Type B pancreatic cell (in vitro differentiated cells): ENCODE results near the gene HYAL3. TPM values are rescaled to one million over a fixed set of nuclear protein-coding genes. Genes with fewer than 3 reads are reported as not detected.
A peak's percentile ranks its signal among the peaks of the same experiment; 100 is the strongest.

ENCODE experiments used
- DNase-seq: peaks from one replicate; pipeline ENCODE4 v3.0.0; 2021; ENCODE audit warnings: mixed read lengths; ENCODE audit not compliant: unreplicated experiment; ENCODE audit errors: extremely low spot score
- H3K27ac Mint-ChIP-seq: 2 replicates; pipeline ENCODE4 v1.8.0; 2021; ENCODE audit warnings: mild to moderate bottlenecking, mixed read lengths
- H3K27me3 Mint-ChIP-seq: 2 replicates; pipeline ENCODE4 v1.8.0; 2021; ENCODE audit warnings: mixed read lengths
- H3K36me3 Mint-ChIP-seq: 2 replicates; pipeline ENCODE4 v1.8.0; 2021; ENCODE audit warnings: mixed read lengths
- H3K4me1 Mint-ChIP-seq: one replicate; pipeline ENCODE4 v1.8.0; 2021; ENCODE audit warnings: mixed read lengths; ENCODE audit not compliant: unreplicated experiment
- H3K4me3 Mint-ChIP-seq: 2 replicates; pipeline ENCODE4 v1.8.0; 2021; ENCODE audit warnings: mild to moderate bottlenecking, mixed read lengths
- H3K9me3 Mint-ChIP-seq: 2 replicates; pipeline ENCODE4 v1.8.0; 2021; ENCODE audit warnings: mixed read lengths
- total RNA-seq: library from RNA; stranded (reverse); gene quantifications from 2 replicates; pipeline ENCODE4 v1.2.1, GENCODE V29; 2021; ENCODE audit warnings: low replicate concordance
- TF ChIP-seq, protein P1 (sequence below): fragments of 200-600 bp; sonication (generic); conservative IDR thresholded peaks from 2 replicates; pipeline ENCODE4 v1.5.0; 2021; ENCODE audit warnings: antibody characterized with exemption, mild to moderate bottlenecking

HYAL3 gene
- total RNA-seq, 1 donor from 2014 or later = 2.9 TPM

DNA sequence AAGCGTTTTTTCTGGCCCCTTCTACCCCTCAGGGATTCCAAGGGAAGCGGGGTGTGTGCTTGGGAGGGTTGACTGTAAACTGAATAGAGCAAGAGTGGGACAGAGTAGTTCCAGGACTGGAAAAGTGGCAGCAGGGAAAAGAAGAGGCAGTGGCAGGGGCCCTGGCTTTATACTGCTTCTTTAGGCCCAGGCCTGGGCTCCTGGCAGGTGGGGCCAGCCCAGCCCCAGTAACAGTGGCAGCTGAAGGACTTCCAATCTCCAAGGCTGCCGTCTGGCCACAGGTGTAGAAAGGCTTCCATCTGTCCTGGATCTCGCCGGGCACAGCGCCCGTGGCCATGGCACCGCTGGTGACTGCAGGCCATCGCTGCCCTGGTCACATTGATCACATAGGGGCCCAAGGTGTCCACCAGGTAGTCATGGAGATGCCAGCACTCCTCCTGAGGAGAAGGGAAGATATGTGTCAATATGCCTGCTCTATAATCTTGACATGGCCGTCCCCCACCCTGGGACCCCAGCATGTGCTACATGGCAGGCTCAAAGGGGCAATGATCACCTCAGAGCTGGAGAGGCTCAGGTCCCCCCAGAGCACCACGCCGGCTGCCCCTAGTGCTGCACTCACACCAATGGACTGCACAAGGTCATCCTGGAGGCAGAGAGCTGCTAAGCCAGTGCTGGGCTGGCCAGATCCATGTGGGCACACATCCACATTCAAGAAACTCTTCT is 6.0 kb downstream of the HYAL3 start:
- peaks cover 13% of the 10 kb centered on the region for H3K4me1 Mint-ChIP-seq
- TF ChIP-seq, protein P1, sequence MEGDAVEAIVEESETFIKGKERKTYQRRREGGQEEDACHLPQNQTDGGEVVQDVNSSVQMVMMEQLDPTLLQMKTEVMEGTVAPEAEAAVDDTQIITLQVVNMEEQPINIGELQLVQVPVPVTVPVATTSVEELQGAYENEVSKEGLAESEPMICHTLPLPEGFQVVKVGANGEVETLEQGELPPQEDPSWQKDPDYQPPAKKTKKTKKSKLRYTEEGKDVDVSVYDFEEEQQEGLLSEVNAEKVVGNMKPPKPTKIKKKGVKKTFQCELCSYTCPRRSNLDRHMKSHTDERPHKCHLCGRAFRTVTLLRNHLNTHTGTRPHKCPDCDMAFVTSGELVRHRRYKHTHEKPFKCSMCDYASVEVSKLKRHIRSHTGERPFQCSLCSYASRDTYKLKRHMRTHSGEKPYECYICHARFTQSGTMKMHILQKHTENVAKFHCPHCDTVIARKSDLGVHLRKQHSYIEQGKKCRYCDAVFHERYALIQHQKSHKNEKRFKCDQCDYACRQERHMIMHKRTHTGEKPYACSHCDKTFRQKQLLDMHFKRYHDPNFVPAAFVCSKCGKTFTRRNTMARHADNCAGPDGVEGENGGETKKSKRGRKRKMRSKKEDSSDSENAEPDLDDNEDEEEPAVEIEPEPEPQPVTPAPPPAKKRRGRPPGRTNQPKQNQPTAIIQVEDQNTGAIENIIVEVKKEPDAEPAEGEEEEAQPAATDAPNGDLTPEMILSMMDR = no peak
- no peaks in the 10 kb centered on the region for H3K36me3 Mint-ChIP-seq
- peak overlapping the region; percentile 99 for H3K27ac Mint-ChIP-seq
- no peaks in the 10 kb centered on the region for H3K27me3 Mint-ChIP-seq
- DNase-seq = no peak
- peak overlapping the region; percentile 91 for H3K4me3 Mint-ChIP-seq
- H3K9me3 Mint-ChIP-seq = no peaks in the 10 kb centered on the region

DNA sequence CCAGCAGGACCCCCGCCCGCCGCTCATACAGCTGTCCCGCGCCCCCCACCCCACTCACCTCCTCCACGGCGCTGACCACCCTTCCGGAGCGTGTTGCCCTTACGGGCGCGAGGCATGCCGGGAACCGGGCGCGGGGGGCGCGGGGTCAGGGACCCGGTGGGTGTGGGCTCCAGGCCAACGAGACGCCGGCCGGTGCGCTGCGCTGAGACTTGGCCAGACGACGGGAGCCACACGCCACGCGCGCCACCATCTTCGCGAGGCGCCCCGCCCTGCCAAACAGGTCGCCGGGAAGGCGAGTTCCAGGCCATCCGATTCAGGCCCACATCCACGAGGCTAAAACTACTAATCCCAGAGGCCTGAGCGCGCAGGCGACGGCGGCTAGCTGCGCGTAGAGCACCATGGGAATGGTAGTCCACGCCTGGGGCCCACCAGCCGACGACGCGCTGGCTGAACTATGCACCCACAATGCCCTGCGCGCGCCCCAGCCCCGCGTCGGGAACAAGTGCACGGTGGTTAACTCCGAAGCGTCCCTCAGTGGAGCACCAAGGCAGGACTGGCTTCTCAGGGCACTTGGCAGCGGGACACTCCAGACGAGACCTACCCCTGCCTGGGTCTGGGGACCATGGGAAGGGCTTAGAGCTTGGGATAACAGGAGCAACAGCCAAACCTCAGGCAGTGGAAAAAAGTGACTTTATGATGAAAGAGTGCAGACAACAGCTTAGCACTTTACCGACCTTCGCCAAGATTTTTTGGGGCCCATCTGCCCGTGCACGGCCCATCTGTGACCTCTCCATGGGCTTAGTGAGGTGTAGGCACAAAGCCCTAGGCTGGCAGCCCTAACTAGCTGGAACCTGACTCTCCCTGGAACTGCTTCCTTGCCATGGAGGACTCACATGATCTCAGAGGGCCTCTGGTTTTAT is 6.8 kb downstream of the HYAL3 start, which contains the start of gene IFRD2:
Gene IFRD2 (minus strand): TSS at position 271 of the 920 bp plus-strand sequence. CDS start 155 bp downstream, at position 116.
- Mint-ChIP-seq H3K27ac (peak within 1 kb of the TSS; percentile 99), H3K4me3 (peak within 1 kb of the TSS; percentile 91), H3K9me3 (no peaks in the 10 kb centered on the region), H3K4me1 (peaks cover 13% of the 10 kb centered on the region), H3K27me3 (no peaks in the 10 kb centered on the region), H3K36me3 (no peaks in the 10 kb centered on the region)
- peak; percentile 95 for DNase-seq
- TF ChIP-seq, protein P1 = no peak

DNA sequence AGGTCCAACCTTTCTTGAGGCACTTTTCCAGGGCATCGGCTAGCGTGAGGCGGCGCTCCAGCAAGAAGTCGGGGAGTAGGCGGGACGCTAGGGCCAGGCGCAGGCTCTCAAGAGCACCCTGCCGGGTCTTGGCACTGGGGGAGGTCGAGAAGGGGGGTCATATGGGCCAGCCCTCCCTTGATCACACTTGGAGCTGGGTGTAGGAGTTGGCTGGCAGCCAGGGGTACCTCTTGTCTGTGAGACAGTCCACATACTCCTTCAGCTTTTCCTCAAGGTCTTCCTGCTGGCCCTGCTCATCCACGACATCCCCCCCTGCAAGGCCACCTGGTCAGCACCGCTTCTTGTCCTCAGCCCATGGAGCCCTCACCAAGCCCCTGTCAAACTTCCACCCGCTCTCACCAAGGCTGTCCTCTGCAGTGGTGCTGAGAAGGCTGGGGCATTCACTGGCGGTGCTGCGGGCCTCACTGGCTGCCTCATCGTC is 9.0 kb downstream of the HYAL3 start:
- no peaks in the 10 kb centered on the region for H3K36me3 Mint-ChIP-seq
- H3K9me3 Mint-ChIP-seq = no peaks in the 10 kb centered on the region

DNA sequence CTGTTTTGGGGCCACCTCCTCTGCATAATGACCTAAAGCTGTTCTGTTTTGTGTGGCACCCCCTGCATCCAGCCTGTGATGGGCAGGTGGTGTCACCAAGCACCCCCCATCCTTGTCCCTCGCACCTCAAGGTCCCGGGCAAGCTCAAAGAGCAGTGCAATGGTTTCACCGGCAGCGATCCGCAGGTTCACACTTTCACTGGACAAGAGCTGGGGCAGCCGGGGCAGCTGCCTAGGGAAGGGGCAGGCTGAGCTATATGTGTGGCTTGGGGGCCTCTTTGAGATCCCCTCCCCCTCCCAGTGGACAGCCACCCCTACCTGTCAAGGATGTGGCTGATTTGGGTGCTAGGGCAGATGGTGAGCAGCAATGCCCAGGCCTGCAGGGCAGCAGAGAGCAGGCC is 10.1 kb downstream of the HYAL3 start:
- TF ChIP-seq, protein P1 = no peak
- Mint-ChIP-seq H3K36me3 (no peaks in the 10 kb centered on the region), H3K27me3 (no peaks in the 10 kb centered on the region), H3K27ac (no peak overlapping the region), H3K4me1 (peaks cover 13% of the 10 kb centered on the region), H3K9me3 (no peaks in the 10 kb centered on the region), H3K4me3 (no peak overlapping the region)
- DNase-seq = no peak

More for the DNA sequence above, 9.0 kb downstream of the HYAL3 start:
- H3K27me3 Mint-ChIP-seq = no peaks in the 10 kb centered on the region
- TF ChIP-seq, protein P1 = no peak
- H3K4me3 Mint-ChIP-seq = peak overlapping the region; percentile 44
- no peak for DNase-seq
- no peak overlapping the region for H3K27ac Mint-ChIP-seq
- H3K4me1 Mint-ChIP-seq = peaks cover 13% of the 10 kb centered on the region

DNA sequence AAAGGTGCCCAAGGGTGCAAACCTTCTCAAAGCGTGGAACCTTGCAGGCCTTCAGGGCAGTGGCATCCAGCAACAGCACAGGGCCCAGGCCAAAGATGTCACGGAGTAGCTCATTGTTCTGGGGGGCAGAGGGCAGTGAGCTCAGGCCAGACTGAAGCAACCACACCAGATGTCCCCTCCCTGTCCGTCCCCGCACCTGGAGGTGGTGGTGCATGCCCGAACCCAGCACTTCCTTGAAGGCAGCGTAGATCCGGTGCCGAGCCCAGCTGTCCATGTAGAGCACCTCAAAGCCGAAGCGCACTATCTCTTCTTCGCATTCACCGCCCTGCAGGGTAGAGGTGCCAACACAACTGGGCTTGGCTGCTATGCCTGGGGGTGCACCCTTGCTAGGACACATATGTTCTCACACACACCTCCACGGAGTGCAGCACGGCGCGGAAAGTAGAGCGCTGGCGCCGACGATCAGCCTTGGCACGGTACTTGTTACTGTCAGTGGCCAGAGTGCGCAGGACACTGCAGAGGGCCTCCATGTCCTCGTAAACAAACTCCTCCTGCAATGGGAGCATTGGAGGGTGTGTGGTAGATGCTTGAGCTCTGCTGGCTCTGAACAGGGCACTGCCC is 10.7 kb downstream of the HYAL3 start:
- H3K4me3 Mint-ChIP-seq = no peak overlapping the region
- no peaks in the 10 kb centered on the region for H3K9me3 Mint-ChIP-seq
- TF ChIP-seq, protein P1 = no peak
- no peak overlapping the region for H3K27ac Mint-ChIP-seq
- no peak for DNase-seq
- peaks cover 13% of the 10 kb centered on the region for H3K4me1 Mint-ChIP-seq
- H3K27me3 Mint-ChIP-seq = no peaks in the 10 kb centered on the region
- no peaks in the 10 kb centered on the region for H3K36me3 Mint-ChIP-seq
